ENCODE data around the gene TBC1D22A. TPM values are rescaled to one million over a fixed set of nuclear protein-coding genes. Genes with fewer than 3 reads are reported as not detected.

TBC1D22A gene
- total RNA-seq, 1 experiment from 2014 or later, result 32.6 TPM

GRCh38 chr22:46823654-46824053 is 61.2 kb downstream of the TBC1D22A start:
- Histone ChIP-seq H3K4me3 (ENCODE audit: low read depth, low read length) (no peak overlapping the region), H3K4me1 (no peaks in the 10 kb centered on the region), H3K9me3 (no peaks in the 10 kb centered on the region), H3K27me3 (replicated peaks; ENCODE audit: control insufficient read depth, insufficient read depth, low read length) (no peaks in the 10 kb centered on the region), H3K36me3 (ENCODE audit: control insufficient read depth, insufficient read depth, low read length) (peaks cover 2% of the 10 kb centered on the region; the same call in 1 of the 2 replicates)
- Mint-ChIP-seq H3K4me1 (ENCODE audit: low read depth, unreplicated experiment) (peaks cover 11% of the 10 kb centered on the region), H3K27me3 (ENCODE audit: insufficient read depth, unreplicated experiment) (no peaks in the 10 kb centered on the region), H3K36me3 (ENCODE audit: insufficient read depth, unreplicated experiment) (peaks cover 23% of the 10 kb centered on the region), H3K27ac (ENCODE audit: unreplicated experiment) (no peak overlapping the region), H3K4me3 (ENCODE audit: unreplicated experiment) (no peak overlapping the region), H3K9me3 (ENCODE audit: unreplicated experiment) (no peaks in the 10 kb centered on the region)
- no peak for DNase-seq
- TF ChIP-seq CTCF (IDR thresholded peaks at IDR 0.05; ENCODE audit: insufficient read depth in 1 of 2, low read depth in 1 of 2, low read length in 1 of 2, severe bottlenecking in 1 of 2, unreplicated experiment in 1 of 2), result no peak
- POLR2A ChIA-PET, result no interaction called here
- no TSS peak for BruUV-seq (replicated peaks)
- CTCF ChIA-PET, result no interaction called here
- intact Hi-C loops (cut with micrococcal nuclease; ENCODE audit: unreplicated experiment), result no loop called here

GRCh38 chr22:46824344-46824909 is 62.0 kb downstream of the TBC1D22A start:
- intact Hi-C loops (cut with micrococcal nuclease; ENCODE audit: unreplicated experiment), result no loop called here
- ChIA-PET POLR2A (no interaction called here), CTCF (no interaction called here)
- H3K27me3 ChIP-seq (replicated peaks; ENCODE audit: control insufficient read depth, insufficient read depth, low read length), result no peaks in the 10 kb centered on the region
- DNase-seq, result no peak
- H3K4me3 ChIP-seq (ENCODE audit: low read depth, low read length), result no peak overlapping the region
- no peak overlapping the region for H3K4me3 Mint-ChIP-seq (ENCODE audit: unreplicated experiment)
- H3K27ac Mint-ChIP-seq (ENCODE audit: unreplicated experiment), result no peak overlapping the region
- H3K36me3 Mint-ChIP-seq (ENCODE audit: insufficient read depth, unreplicated experiment), result peaks cover 26% of the 10 kb centered on the region
- TF ChIP-seq CTCF (IDR thresholded peaks at IDR 0.05; ENCODE audit: insufficient read depth in 1 of 2, low read depth in 1 of 2, low read length in 1 of 2, severe bottlenecking in 1 of 2, unreplicated experiment in 1 of 2), result no peak
- peaks cover 2% of the 10 kb centered on the region; the same call in 1 of the 2 replicates for H3K36me3 ChIP-seq (ENCODE audit: control insufficient read depth, insufficient read depth, low read length)
- no peaks in the 10 kb centered on the region for H3K4me1 ChIP-seq
- H3K27me3 Mint-ChIP-seq (ENCODE audit: insufficient read depth, unreplicated experiment), result no peaks in the 10 kb centered on the region
- H3K4me1 Mint-ChIP-seq (ENCODE audit: low read depth, unreplicated experiment), result peaks cover 18% of the 10 kb centered on the region
- H3K9me3 Mint-ChIP-seq (ENCODE audit: unreplicated experiment), result no peaks in the 10 kb centered on the region
- no peaks in the 10 kb centered on the region for H3K9me3 ChIP-seq
- no TSS peak for BruUV-seq (replicated peaks)

GRCh38 chr22:46824980-46825544 is 62.6 kb downstream of the TBC1D22A start:
- H3K36me3 ChIP-seq (ENCODE audit: control insufficient read depth, insufficient read depth, low read length), result peaks cover 2% of the 10 kb centered on the region; the same call in 1 of the 2 replicates
- Mint-ChIP-seq H3K4me1 (ENCODE audit: low read depth, unreplicated experiment) (peaks cover 18% of the 10 kb centered on the region), H3K9me3 (ENCODE audit: unreplicated experiment) (no peaks in the 10 kb centered on the region), H3K36me3 (ENCODE audit: insufficient read depth, unreplicated experiment) (peaks cover 26% of the 10 kb centered on the region), H3K27ac (ENCODE audit: unreplicated experiment) (no peak overlapping the region), H3K27me3 (ENCODE audit: insufficient read depth, unreplicated experiment) (no peaks in the 10 kb centered on the region), H3K4me3 (ENCODE audit: unreplicated experiment) (no peak overlapping the region)
- H3K27me3 ChIP-seq (replicated peaks; ENCODE audit: control insufficient read depth, insufficient read depth, low read length), result no peaks in the 10 kb centered on the region
- H3K9me3 ChIP-seq, result no peaks in the 10 kb centered on the region
- no peaks in the 10 kb centered on the region for H3K4me1 ChIP-seq
- CTCF ChIA-PET, result no interaction called here
- no peak overlapping the region for H3K4me3 ChIP-seq (ENCODE audit: low read depth, low read length)
- no TSS peak for BruUV-seq (replicated peaks)
- no peak for DNase-seq
- POLR2A ChIA-PET, result no interaction called here
- intact Hi-C loops (cut with micrococcal nuclease; ENCODE audit: unreplicated experiment), result no loop called here
- no peak for TF ChIP-seq CTCF (IDR thresholded peaks at IDR 0.05; ENCODE audit: insufficient read depth in 1 of 2, low read depth in 1 of 2, low read length in 1 of 2, severe bottlenecking in 1 of 2, unreplicated experiment in 1 of 2)
